CD4-positive, alpha-beta T cell (primary cell): ENCODE measurements around the gene PAWR. TPM values are rescaled to one million over a fixed set of nuclear protein-coding genes. Genes with fewer than 3 reads are reported as not detected.

Experiments
- ATAC-seq: fragments of 200-7000 bp; cut with Tn5 transposase; one replicate; pipeline ENCODE4 v1.10.0; 2022; ENCODE audit warnings: mild to moderate bottlenecking; ENCODE audit not compliant: poor library complexity
- CTCF ChIA-PET: fragments of 350-600 bp; sonication (Branson Sonifier 250); formaldehyde crosslinking; loops from one replicate; lab custom pipeline; 2021; ENCODE audit warnings: antibody characterized with exemption, inconsistent platforms; lab: Charles Lee
- POLR2A ChIA-PET: fragments of 350-600 bp; sonication (Branson Sonifier 250); formaldehyde crosslinking; loops from one replicate; lab custom pipeline; 2021; ENCODE audit warnings: antibody characterized with exemption, inconsistent platforms; lab: Charles Lee
- DNase-seq, 14 experiments: peaks; one replicate each; pipeline ENCODE4 v3.0.0-alpha.2; 2013 to 2020; ENCODE audit warnings: mixed read lengths in 2 of 14
- H3K27ac ChIP-seq, 2 donors: one replicate each; pipeline versions ENCODE4 v1.5.1 to v1.7.0; 2013; ENCODE audit warnings: low read length in 2 of 2, low read depth in 1 of 2, mild to moderate bottlenecking in 1 of 2
- H3K27me3 ChIP-seq, 2 experiments: 1 replicate in 1 of 2; 2 replicates in 1 of 2; pipeline versions ENCODE4 v1.6.1 to v1.7.0; 2013; ENCODE audit warnings: low read length in 2 of 2, control low read depth in 1 of 2, mild to moderate bottlenecking in 1 of 2, moderate library complexity in 1 of 2; ENCODE audit not compliant: insufficient read depth in 2 of 2, control insufficient read depth in 1 of 2
- H3K36me3 ChIP-seq: one replicate; pipeline ENCODE4 v1.6.1; 2013; ENCODE audit warnings: low read length, control low read depth; ENCODE audit not compliant: insufficient read depth
- H3K4me1 ChIP-seq: one replicate; pipeline ENCODE4 v1.6.1; 2013; ENCODE audit warnings: low read length, control low read depth; ENCODE audit not compliant: insufficient read depth
- H3K4me3 ChIP-seq: one replicate; pipeline ENCODE4 v1.5.1; 2013; ENCODE audit warnings: mild to moderate bottlenecking, low read length, moderate library complexity
- H3K9me3 ChIP-seq, 2 experiments: 1 replicate in 1 of 2; 2 replicates in 1 of 2; pipeline versions ENCODE4 v1.6.1 to v1.7.0; 2013; ENCODE audit warnings: low read length in 2 of 2, mild to moderate bottlenecking in 2 of 2, control low read depth in 1 of 2, moderate library complexity in 1 of 2; ENCODE audit not compliant: control insufficient read depth in 1 of 2, insufficient read depth in 1 of 2
- H3K27ac Mint-ChIP-seq: one replicate; pipeline ENCODE4 v1.8.0; 2020; ENCODE audit warnings: mixed read lengths
- H3K27me3 Mint-ChIP-seq: one replicate; pipeline ENCODE4 v1.8.0; 2021; ENCODE audit warnings: mixed read lengths
- H3K36me3 Mint-ChIP-seq: one replicate; pipeline ENCODE4 v1.8.0; 2021; ENCODE audit warnings: low read depth, mixed read lengths
- H3K4me1 Mint-ChIP-seq: one replicate; pipeline ENCODE4 v1.8.0; 2021; ENCODE audit warnings: low read depth, mixed read lengths
- H3K4me3 Mint-ChIP-seq: one replicate; pipeline ENCODE4 v1.8.0; 2020; ENCODE audit warnings: mild to moderate bottlenecking, mixed read lengths
- H3K9me3 Mint-ChIP-seq: one replicate; pipeline ENCODE4 v1.8.0; 2020; ENCODE audit warnings: mixed read lengths
- CTCF ChIP-seq: fragments of 200-600 bp; IDR thresholded peaks from one replicate; pipeline ENCODE4 v1.8.0; 2022; ENCODE audit warnings: antibody characterized with exemption, mild to moderate bottlenecking
- intact Hi-C, 2 experiments: fragments of 100-400 bp; cut with DNase I in 1 of 2; cut with micrococcal nuclease in 1 of 2; formaldehyde crosslinking; loops; one replicate each; pipeline versions ENCODE4 v1.15.1 to v1.9.0; 2023 to 2025; cut with DNase I, micrococcal nuclease
- total RNA-seq, 174 experiments: library from RNA in 2 of 174; stranded (reverse) in 2 of 174; gene quantifications; one replicate each; pipeline ENCODE4 v1.2.3 and lab custom pipeline; 2021 to 2026

Gene PAWR
- total RNA-seq, 2 experiments from 2014 or later = 1.6 to 3.2 TPM

- CTCF ChIA-PET = no interaction called here
- Histone ChIP-seq H3K36me3 (no peaks in the 10 kb centered on the region), H3K4me1 (no peaks in the 10 kb centered on the region), H3K27ac (no peak overlapping the region), H3K9me3 (no peaks in the 10 kb centered on the region), H3K4me3 (no peak overlapping the region), H3K27me3 (peaks cover 0 to 2% of the 10 kb centered on the region in 2 experiments)
- Mint-ChIP-seq H3K4me1 (no peaks in the 10 kb centered on the region), H3K27ac (no peak overlapping the region), H3K4me3 (no peak overlapping the region), H3K36me3 (no peaks in the 10 kb centered on the region), H3K27me3 (peaks cover 5% of the 10 kb centered on the region), H3K9me3 (peaks cover 5% of the 10 kb centered on the region)
- DNase-seq (no peak), ATAC-seq (no peak)
- POLR2A ChIA-PET = no interaction called here
- intact Hi-C loops = no loop called here
- TF ChIP-seq CTCF = no peak
Measured at GRCh38 chr12:79674629-79675028, 16.1 kb downstream of the PAWR start.

- DNase-seq = no peak
- TF ChIP-seq CTCF = no peak
- Mint-ChIP-seq H3K9me3 (peaks cover 5% of the 10 kb centered on the region), H3K36me3 (no peaks in the 10 kb centered on the region), H3K27ac (no peak overlapping the region), H3K27me3 (peaks cover 5% of the 10 kb centered on the region), H3K4me3 (no peak overlapping the region), H3K4me1 (no peaks in the 10 kb centered on the region)
- Histone ChIP-seq H3K27me3 (no peaks in the 10 kb centered on the region), H3K4me3 (no peak overlapping the region), H3K4me1 (no peaks in the 10 kb centered on the region), H3K36me3 (no peaks in the 10 kb centered on the region), H3K27ac (no peak overlapping the region), H3K9me3 (no peaks in the 10 kb centered on the region)
- ChIA-PET POLR2A (no interaction called here), CTCF (no interaction called here)
- ATAC-seq = no peak
- intact Hi-C loops = no loop called here
Measured at GRCh38 chr12:79673354-79673753, 17.4 kb downstream of the PAWR start.

GRCh38 chr12:79668113-79668512, 22.7 kb downstream of the PAWR start:
- no peaks in the 10 kb centered on the region for H3K27me3 Mint-ChIP-seq
- ChIA-PET POLR2A (no interaction called here), CTCF (no interaction called here)
- Histone ChIP-seq H3K36me3 (no peaks in the 10 kb centered on the region), H3K9me3 (no peaks in the 10 kb centered on the region), H3K4me1 (no peaks in the 10 kb centered on the region), H3K27me3 (no peaks in the 10 kb centered on the region), H3K4me3 (no peak overlapping the region), H3K27ac (no peak overlapping the region)
- DNase-seq (no peak), ATAC-seq (no peak)
- peaks cover 5% of the 10 kb centered on the region for H3K9me3 Mint-ChIP-seq
- H3K4me3 Mint-ChIP-seq = no peak overlapping the region
- intact Hi-C loops = no loop called here
- no peak overlapping the region for H3K27ac Mint-ChIP-seq
- no peaks in the 10 kb centered on the region for H3K36me3 Mint-ChIP-seq
- TF ChIP-seq CTCF = no peak
- no peaks in the 10 kb centered on the region for H3K4me1 Mint-ChIP-seq
